Subcutaneous abdominal adipose tissue (tissue), 5 donors: Measurements from ENCODE around the gene SCUBE3.

Experiments
- H3K27ac ChIP-seq: one replicate; pipeline ENCODE4 v1.7.0; 2013; ENCODE audit warnings: low read depth, mild to moderate bottlenecking, inconsistent platforms, low read length, moderate library complexity
- H3K27me3 ChIP-seq, 5 donors: one replicate each; pipeline ENCODE4 v1.7.0; 2013; ENCODE audit warnings: low read length in 5 of 5, inconsistent platforms in 1 of 5; ENCODE audit not compliant: control insufficient read depth in 5 of 5, insufficient read depth in 4 of 5
- H3K36me3 ChIP-seq, 5 donors: one replicate each; pipeline ENCODE4 v1.7.0; 2013; ENCODE audit warnings: low read length in 5 of 5; ENCODE audit not compliant: control insufficient read depth in 5 of 5, insufficient read depth in 5 of 5
- H3K4me1 ChIP-seq, 5 donors: one replicate each; pipeline ENCODE4 v1.7.0; 2013; ENCODE audit warnings: low read length in 5 of 5, mild to moderate bottlenecking in 3 of 5, moderate library complexity in 1 of 5; ENCODE audit not compliant: control insufficient read depth in 5 of 5, insufficient read depth in 5 of 5
- H3K4me3 ChIP-seq, 5 donors: one replicate each; pipeline ENCODE4 v1.7.0; 2013; ENCODE audit warnings: low read length in 5 of 5, low read depth in 1 of 5
- H3K9ac ChIP-seq, 5 donors: one replicate each; pipeline ENCODE4 v1.7.0; 2013; ENCODE audit warnings: low read length in 5 of 5, mild to moderate bottlenecking in 4 of 5, moderate library complexity in 3 of 5
- H3K9me3 ChIP-seq, 5 donors: one replicate each; pipeline ENCODE4 v1.7.0; 2013; ENCODE audit warnings: low read length in 5 of 5; ENCODE audit not compliant: control insufficient read depth in 5 of 5
- donor health status: healthy.
- donor health status: healthy.
- donor health status: healthy.
- donor health status: healthy.
- donor health status: healthy.

SCUBE3 gene

DNA sequence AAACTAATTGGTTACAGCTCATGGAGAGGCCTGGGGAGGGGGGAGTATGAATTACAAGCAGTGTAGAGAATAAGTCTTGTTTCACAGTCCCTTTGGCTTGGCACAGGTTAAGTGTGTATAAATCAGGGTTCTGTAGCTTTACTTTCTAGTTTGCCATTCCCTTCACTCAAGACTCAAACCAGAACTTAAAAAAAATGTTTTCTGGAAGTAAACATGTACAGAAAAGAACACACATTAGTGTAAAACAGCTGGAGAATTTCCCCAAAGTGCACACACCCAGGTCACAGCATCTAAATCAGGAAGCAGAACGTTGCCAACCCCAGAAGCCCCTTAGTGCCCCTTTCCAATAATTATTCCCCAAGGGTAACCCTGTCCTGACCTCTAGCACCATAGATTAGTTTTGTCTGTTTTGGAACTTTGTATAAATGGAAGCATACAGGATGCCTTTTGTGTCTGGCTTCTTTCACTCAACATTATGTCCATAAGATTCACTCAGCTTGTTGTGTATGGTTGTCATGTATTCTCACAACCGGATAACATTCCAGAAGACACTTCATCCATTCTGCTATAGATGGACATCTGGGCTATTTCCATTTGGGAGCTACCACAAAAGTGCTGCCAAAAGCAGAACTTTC lies 33.7 kb upstream of the SCUBE3 start:
- H3K27ac ChIP-seq = no peak overlapping the region
- peaks cover 0 to 17% (median 15%) of the 10 kb centered on the region in 5 donors for H3K4me1 ChIP-seq
- no peaks in the 10 kb centered on the region for H3K27me3 ChIP-seq
- no peak overlapping the region for H3K4me3 ChIP-seq
- no peaks in the 10 kb centered on the region for H3K36me3 ChIP-seq
- no peak overlapping the region for H3K9ac ChIP-seq
- no peaks in the 10 kb centered on the region for H3K9me3 ChIP-seq

DNA sequence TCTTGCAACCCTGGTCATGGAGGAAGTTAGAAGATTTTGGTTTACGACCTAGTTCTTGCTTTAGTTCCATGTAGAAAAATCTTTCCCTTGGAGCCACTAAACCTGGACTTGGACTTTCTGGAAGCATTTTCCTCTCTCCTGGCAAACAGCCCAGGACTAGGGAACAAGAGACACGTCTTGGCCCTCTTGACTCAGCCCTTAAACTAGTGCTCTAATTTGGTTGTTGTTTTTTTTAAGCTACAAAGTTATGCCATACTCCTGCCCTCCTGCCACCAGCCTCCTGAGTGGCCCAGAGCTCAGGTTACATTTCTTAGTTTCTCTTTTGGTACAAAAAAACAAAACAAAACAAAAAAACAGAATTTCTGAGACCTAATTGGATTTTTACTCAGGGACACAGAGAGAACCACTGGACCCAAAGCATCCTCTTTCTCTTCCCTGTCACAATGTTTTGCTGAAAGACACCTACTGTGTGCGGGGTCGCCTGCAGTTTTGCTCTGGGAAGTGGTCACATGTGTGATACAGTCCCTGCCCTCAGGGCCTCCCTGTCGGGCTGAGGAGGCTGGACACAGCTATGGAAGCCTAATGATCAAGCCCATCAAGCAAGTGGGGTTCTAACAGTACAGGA lies 32.3 kb upstream of the SCUBE3 start:
- no peak overlapping the region for H3K9ac ChIP-seq
- no peaks in the 10 kb centered on the region for H3K27me3 ChIP-seq
- peak overlapping the region; percentile 77 for H3K27ac ChIP-seq
- H3K9me3 ChIP-seq = no peaks in the 10 kb centered on the region
- peak overlapping the region in 4 of 5 donors; percentile 12 to 51 (median 18) for H3K4me3 ChIP-seq
- H3K36me3 ChIP-seq = no peaks in the 10 kb centered on the region
- H3K4me1 ChIP-seq = peaks cover 0 to 18% (median 16%) of the 10 kb centered on the region in 5 donors

DNA sequence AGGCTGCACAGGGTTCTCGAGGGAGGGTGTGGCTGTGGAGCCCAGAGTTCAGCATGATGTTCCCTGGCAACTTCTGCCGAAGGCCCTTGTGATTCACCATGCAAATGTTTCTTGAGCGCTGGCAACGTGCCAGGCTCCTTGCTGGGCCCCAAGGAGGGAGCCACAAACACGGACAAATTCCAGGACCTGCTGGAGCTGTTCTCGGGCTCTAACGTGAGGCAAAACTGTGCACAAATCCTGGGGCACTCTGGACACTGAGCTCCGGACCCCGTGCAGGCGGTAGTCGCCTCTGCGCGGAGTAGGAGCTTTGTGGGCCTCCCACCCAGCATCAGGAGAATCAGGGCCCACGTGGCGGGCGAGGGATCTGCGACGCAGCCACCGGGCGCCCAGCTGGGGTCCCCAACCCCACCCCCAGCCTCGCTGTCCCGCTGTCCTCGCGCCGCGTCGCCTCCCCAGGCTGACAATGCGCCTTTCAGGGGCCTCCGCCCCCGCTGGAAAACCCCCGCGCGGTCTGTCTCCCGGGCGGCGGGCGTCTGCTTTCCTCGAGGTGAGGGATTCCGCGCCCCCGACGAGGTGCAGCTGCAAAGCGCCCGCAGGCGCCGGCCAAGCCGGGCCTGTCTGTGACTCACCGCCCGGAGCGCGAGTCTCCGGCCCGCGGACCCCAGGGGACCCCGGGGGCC lies 31.7 kb upstream of the SCUBE3 start:
- Histone ChIP-seq H3K4me1 (peaks cover 0 to 18% (median 16%) of the 10 kb centered on the region in 5 donors), H3K9me3 (no peaks in the 10 kb centered on the region), H3K27ac (peak overlapping the region; percentile 77), H3K36me3 (no peaks in the 10 kb centered on the region), H3K4me3 (peak overlapping the region in 4 of 5 donors; percentile 12 to 51 (median 18)), H3K9ac (no peak overlapping the region), H3K27me3 (no peaks in the 10 kb centered on the region)

DNA sequence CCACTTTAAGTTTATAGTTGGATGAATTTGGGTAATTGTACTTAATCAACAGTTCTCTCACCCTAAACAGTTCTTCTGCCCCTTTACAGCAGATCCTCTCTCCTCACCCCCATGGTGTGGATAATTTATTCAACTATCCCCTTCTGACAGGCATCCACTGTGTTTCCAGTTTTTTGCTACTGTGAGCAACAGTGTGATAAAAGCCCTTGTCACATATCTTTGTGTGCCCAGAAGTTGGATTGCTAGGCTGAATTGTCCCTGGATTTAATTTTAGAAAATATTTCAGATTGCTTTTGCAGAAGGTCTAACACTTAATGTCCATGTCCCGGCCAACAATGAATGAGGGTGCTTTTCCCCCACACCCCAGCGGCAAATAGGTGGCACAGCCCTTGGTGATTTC lies 30.5 kb upstream of the SCUBE3 start:
- H3K4me3 ChIP-seq = no peak overlapping the region
- no peaks in the 10 kb centered on the region for H3K36me3 ChIP-seq
- no peak overlapping the region for H3K9ac ChIP-seq
- no peaks in the 10 kb centered on the region for H3K27me3 ChIP-seq
- H3K9me3 ChIP-seq = no peaks in the 10 kb centered on the region
- peaks cover 0 to 18% (median 16%) of the 10 kb centered on the region in 5 donors for H3K4me1 ChIP-seq
- no peak overlapping the region for H3K27ac ChIP-seq

DNA sequence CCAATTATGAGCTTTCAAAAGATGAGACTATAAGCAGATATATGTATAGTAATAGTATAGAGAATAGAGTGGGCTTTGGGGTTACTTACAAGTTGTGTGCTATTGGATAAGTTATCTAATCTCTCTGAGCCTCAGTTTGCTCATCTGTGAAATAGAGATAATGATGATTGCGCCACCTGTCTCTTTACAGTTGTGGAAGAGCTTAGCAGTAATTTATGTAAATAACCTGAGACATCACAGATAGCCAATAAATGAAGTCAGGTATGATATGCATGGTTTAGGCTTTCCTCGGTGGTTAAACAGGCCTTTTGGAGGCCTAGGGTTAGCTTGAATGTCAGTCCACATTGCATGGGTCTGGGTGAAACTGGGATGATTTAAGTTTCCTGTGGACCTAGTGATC lies 29.8 kb upstream of the SCUBE3 start:
- peaks cover 0 to 18% (median 16%) of the 10 kb centered on the region in 5 donors for H3K4me1 ChIP-seq

DNA sequence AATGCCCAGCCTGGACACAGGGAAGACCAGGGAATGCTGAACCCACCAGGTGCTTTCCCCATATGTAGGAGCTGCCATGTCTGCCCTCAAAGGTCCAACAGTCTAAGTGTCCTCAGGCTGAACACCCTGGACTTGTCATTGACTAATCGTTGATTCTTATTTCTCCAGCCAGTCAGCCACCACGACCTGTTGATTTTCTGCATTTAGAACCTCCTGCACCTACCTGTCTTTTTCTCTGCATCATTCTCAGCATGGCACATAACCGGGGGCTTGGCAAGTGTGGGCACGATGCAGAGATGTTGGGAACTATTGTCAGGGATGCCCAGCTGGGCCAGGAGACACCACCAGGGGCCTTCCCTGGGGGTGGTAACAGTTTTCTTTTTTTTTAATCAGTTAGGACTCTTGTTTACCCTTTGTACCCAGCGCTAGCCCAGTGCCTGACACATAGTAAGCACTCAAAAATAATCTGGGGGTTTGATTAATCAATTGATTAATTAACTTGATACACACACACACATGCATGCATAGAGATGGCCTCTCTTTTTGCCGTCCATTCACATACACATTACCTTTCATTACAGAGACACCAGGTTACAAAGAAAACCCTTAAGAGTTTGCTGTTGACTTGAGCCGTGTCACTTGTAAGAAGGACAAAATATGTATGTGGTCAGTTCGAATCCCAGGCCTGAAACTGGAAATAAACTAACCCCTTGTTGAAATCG lies 29.0 kb upstream of the SCUBE3 start:
- Histone ChIP-seq H3K9me3 (no peaks in the 10 kb centered on the region), H3K4me3 (no peak overlapping the region), H3K4me1 (peaks cover 0 to 18% (median 16%) of the 10 kb centered on the region in 5 donors), H3K27ac (no peak overlapping the region), H3K9ac (no peak overlapping the region), H3K36me3 (no peaks in the 10 kb centered on the region), H3K27me3 (no peaks in the 10 kb centered on the region)

More for the DNA sequence above, 29.8 kb upstream of the SCUBE3 start:
- H3K27ac ChIP-seq = no peak overlapping the region
- no peaks in the 10 kb centered on the region for H3K36me3 ChIP-seq
- no peaks in the 10 kb centered on the region for H3K27me3 ChIP-seq
- no peak overlapping the region for H3K4me3 ChIP-seq
- no peaks in the 10 kb centered on the region for H3K9me3 ChIP-seq
- H3K9ac ChIP-seq = no peak overlapping the region

DNA sequence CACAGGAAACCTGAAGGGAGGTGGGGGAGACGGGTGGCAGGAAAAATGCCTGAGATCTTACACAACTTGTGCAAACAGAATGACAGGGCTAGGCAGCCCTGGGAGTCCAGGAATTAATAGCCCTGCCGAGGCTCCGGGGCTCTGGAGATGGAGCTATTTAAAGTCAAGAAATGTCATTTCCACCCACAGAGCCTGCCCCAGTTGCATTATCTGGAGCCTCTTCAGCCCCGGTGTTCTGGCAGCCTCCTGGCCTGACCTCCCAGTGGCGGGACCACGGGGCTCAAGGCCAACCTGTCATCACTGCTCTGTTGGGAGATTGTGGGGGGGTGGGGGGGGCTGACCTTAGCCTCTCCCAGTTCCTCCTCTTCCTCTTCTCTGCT lies 28.5 kb upstream of the SCUBE3 start:
- Histone ChIP-seq H3K9ac (no peak overlapping the region), H3K36me3 (no peaks in the 10 kb centered on the region), H3K9me3 (no peaks in the 10 kb centered on the region), H3K4me3 (no peak overlapping the region), H3K27me3 (no peaks in the 10 kb centered on the region), H3K4me1 (peaks cover 0 to 18% (median 14%) of the 10 kb centered on the region in 5 donors), H3K27ac (no peak overlapping the region)

DNA sequence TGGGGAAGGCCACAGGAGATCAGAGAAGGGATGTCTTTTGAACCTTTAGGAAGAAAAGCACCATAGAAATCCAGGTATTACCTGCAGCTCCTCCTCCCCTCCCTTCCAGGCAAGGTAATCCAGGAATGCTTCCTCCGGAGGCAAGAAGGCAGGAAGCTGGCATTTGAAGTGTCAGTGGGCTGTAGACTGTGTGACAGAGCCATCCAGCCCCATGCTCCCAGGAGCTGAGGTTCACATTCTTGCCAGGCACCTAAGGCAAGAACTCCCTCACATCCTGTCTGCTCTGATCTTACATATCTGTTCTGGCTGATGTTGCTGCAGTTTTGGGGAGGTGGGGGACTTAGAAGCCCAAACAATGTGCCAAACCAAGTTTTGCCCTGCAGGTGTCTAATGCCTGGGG lies 27.8 kb upstream of the SCUBE3 start:
- H3K9me3 ChIP-seq = no peaks in the 10 kb centered on the region
- H3K4me3 ChIP-seq = no peak overlapping the region
- no peaks in the 10 kb centered on the region for H3K27me3 ChIP-seq
- H3K27ac ChIP-seq = no peak overlapping the region
- H3K9ac ChIP-seq = no peak overlapping the region
- peaks cover 0 to 15% (median 13%) of the 10 kb centered on the region in 5 donors for H3K4me1 ChIP-seq
- H3K36me3 ChIP-seq = no peaks in the 10 kb centered on the region

DNA sequence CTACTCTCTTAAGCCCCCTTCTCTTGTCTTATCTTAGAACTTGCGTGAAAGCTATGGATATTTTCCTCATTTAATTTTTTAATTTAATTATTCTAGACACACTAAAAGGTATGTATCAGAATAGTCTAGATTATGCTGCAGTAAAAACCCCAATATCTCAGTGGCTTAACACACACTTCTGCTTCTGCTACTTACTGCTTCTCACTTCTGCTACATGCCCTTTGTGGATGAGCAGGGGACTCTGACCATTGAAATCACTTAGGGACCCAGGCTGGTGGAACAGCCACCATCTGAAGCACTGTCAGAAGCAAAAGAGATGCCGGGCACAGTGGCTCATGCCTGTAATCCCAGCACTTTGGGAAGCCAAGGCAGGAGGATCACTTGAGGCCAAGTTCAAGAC lies 27.2 kb upstream of the SCUBE3 start:
- H3K4me3 ChIP-seq = no peak overlapping the region
- H3K27ac ChIP-seq = no peak overlapping the region
- peaks cover 0 to 10% (median 7%) of the 10 kb centered on the region in 5 donors for H3K4me1 ChIP-seq
- no peaks in the 10 kb centered on the region for H3K27me3 ChIP-seq
- no peak overlapping the region for H3K9ac ChIP-seq
- H3K36me3 ChIP-seq = no peaks in the 10 kb centered on the region
- H3K9me3 ChIP-seq = no peaks in the 10 kb centered on the region

DNA sequence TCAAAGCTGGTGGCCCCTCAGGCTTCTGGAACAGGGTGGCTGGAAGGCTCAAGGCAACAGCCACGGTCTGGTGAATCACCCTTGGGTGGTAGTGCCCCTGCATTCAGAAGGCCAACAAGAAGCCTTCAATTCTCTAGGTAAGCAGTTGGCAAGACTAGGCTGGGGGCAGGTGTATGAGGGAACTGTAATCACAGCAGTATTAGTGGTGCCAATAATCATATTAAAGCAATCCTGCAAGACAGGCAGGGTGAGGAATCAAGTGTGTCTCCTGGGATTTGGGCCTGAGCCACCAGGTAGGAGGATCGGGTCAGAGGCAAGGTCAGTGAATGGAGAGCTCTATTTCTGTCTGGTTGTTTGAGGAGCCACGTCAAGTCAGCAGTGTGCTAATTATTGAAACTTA lies 24.9 kb upstream of the SCUBE3 start:
- no peak overlapping the region for H3K9ac ChIP-seq

More for the DNA sequence above, 24.9 kb upstream of the SCUBE3 start:
- Histone ChIP-seq H3K9me3 (no peaks in the 10 kb centered on the region), H3K27me3 (no peaks in the 10 kb centered on the region), H3K36me3 (no peaks in the 10 kb centered on the region), H3K4me3 (no peak overlapping the region), H3K4me1 (peaks cover 0 to 4% (median 0%) of the 10 kb centered on the region in 5 donors), H3K27ac (no peak overlapping the region)
